GM19193 (cell line): ENCODE measurements around the gene TRABD2A.

ENCODE experiments used
- POLR2A ChIP-seq: IDR thresholded peaks from 4 replicates; pipeline ENCODE4 v1.6.1; 2011; ENCODE audit not compliant: insufficient read depth, insufficient read length; ENCODE audit errors: extremely low read depth

TRABD2A gene

GRCh38 chr2:84874381-84875212 lies 6.3 kb downstream of the TRABD2A start:
- no peak for TF ChIP-seq POLR2A

GRCh38 chr2:84873350-84873749 lies 7.5 kb downstream of the TRABD2A start:
- no peak for TF ChIP-seq POLR2A

DNA sequence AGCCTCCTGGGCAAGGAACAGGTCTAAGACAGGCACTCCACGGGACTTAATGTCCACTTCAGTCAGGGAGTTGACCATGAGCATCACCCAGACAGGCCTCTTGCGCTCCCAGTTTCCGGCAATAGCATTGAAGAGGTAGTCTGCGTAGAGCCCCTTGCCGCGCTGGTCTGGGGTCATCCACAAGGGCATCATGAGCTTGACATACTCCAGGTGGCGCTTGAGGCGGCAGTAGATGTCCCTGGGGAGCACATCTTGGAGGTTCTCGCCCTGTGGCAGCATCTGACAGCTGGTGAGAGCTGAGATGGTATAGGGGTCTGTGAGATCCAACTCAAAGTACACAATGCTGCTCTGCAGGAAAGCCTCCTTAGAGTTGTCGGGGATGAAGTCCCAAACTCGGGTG lies 10.6 kb downstream of the TRABD2A start:
- TF ChIP-seq POLR2A: no peak

- TF ChIP-seq POLR2A: no peak
These were observed 14.8 kb downstream of the TRABD2A start for GRCh38 chr2:84866122-84866521.

GRCh38 chr2:84865181-84865783 lies 15.6 kb downstream of the TRABD2A start:
- no peak for TF ChIP-seq POLR2A

GRCh38 chr2:84862006-84862405 lies 18.9 kb downstream of the TRABD2A start:
- TF ChIP-seq POLR2A: no peak

DNA sequence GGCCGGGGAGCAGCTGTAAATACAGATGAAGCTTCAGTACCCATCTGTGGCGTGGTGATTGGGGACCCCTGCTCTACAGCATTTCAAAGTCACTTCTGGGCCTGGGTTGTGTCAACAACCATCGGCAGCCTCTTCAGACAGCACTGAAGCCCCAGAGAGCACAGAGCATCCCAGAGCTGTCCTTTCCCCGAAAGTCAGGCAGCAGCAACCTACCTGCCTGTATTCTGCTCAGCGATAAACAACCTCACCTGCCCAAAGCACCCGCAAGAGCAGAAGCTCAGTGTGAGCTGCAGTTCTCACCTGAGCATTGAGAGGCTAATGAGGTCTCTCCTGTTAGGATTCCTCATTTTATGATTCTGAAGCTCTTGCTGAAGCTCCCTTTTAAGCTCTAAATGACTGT lies 19.3 kb downstream of the TRABD2A start:
- no peak for TF ChIP-seq POLR2A

DNA sequence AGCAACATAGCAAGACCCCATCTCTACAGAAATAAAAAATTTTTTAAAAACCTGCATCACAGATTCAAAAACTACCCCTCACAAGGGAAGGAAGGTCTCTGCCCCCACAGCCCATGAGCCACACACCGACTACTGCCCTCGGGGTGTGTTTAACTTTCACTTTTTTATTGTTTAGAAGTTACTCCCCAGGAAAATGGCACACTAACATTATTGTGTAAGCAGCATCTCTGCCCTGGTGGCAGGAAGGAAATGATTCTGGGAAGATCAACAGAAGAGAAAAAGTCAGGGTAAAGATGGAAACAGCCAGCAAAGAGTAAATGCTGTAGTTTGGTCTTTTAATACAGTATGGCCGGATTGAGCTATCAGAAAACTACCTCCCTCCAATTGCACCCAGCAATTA lies 21.9 kb downstream of the TRABD2A start:
- no peak for TF ChIP-seq POLR2A

GRCh38 chr2:84858123-84858522 lies 22.8 kb downstream of the TRABD2A start:
- no peak for TF ChIP-seq POLR2A

DNA sequence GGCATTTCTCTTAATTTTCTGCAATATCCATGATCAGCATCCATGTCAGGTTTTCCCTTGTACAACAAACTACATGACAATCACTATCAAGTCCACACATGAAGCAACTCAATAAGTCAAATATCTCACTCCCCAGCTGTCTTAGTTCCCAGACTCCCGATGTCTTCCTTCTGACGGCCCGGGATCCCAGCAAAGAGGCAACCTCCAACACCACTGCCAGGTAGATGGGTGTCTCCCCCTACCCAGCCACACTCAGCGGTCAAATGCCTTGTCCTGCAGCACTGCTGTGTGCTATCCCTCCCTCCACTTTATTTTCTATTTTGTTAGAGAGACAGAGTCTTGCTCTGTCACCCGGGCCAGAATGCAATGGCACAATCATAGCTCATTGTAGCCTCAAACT lies 23.3 kb downstream of the TRABD2A start:
- TF ChIP-seq POLR2A: no peak

DNA sequence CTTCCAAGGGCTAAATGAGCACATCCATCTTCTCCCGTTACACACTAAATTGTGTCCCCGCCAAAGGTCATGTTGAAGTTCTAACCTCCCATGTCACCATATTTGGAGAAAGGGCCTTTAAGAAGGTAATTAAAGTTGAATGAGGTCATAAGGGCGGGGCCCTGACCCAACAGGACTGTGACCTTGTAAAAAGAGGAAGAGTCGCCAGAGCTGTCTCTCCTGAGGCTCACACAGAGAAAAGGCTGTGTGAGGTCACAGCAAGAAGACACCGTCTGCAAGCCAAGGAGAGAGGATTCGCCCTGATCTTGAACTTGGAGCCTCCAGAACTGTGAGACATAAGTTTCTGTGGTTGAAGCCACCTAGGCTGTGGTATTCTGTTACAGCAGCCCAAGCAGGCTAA lies 24.1 kb downstream of the TRABD2A start:
- TF ChIP-seq POLR2A: no peak

DNA sequence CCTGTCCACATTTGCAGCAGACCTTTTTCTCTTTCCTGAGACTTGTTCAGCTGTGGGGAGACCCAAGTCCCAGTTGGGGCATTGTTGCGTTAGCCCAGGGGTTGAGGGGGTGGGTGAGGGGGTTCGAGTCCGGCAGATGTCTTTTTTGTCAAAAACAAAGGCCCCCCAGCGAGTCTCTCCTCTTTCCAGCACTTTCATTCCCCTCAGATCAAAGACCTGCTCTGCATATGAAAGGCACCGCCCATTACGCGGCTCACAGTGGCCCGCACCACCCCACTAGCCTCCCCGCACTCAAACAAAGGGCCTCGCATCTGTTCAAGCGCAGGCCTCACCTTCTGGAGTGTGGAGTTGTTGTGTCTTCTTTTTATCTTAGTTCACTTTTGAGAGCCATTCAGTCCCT lies 25.2 kb downstream of the TRABD2A start:
- TF ChIP-seq POLR2A: no peak

DNA sequence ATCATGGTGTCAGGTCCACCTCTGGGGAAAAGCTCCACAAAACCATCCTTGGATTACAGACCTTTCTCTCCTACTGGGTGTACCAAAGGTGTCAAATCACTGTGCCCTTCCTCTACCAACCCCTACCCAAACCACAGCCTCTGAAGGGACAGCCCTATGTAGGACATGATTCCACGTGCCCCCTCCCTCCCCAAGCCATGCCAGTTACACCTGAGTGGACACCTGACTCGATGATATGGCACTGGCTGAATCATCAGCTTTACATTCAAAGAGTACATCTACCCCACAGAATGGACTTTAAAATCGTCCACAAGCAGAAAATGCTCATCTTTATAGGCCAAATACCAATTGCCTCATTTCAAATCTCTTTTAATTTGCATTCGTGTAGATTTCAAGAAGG lies 26.0 kb downstream of the TRABD2A start:
- no peak for TF ChIP-seq POLR2A

- TF ChIP-seq POLR2A: no peak
These were observed 29.0 kb downstream of the TRABD2A start for GRCh38 chr2:84851876-84852275.

- no peak for TF ChIP-seq POLR2A
These were observed 30.4 kb downstream of the TRABD2A start for GRCh38 chr2:84850471-84850870.

DNA sequence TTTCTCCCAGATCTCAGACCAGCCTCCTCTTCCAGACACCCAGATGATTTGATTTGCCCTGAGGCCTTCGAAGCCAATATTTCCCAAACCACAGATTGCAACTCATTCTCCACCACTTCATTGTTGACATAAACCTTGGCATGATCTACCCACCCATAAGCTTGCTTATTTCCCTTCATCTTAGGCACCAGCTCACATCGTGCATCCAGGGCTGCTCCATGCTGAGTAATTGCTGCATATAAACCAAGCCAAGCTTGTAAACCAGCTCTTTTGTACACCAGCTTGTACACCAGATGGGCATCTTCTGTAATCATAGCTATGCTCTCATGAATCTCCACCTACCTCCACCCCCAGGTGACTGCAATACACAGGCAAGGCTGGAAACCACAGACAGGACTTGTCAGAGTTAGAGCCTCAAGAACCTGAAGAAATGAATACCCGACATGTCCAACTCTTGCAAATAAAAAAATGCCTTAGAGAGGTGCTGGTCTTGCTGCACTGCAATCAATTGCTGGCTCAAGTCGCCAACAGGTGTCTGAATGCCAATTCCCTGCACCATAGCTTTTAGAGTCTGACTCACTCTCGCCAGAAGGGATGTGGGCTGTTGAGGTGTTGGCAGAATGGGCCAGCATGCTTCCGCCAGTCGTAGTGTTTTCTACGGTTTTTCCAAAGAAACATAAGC lies 31.5 kb downstream of the TRABD2A start:
- TF ChIP-seq POLR2A: no peak
